Adrenal gland (tissue), 5 donors: ENCODE data around the gene ZDHHC17.

ENCODE experiments used
- POLR2A ChIP-seq, 2 donors: fragments of 450-650 bp; IDR thresholded peaks; one replicate each; pipeline ENCODE4 v1.6.1; 2017; ENCODE audit warnings: antibody characterized with exemption in 2 of 2, mild to moderate bottlenecking in 2 of 2, moderate library complexity in 1 of 2
- TF ChIP-seq, protein P1 (sequence below), 6 experiments: fragments of 450-650 bp in 4 of 6; fragments of 200-600 bp in 2 of 6; sonication (generic) in 1 of 6; IDR thresholded peaks; 1 replicate in 5 of 6; 2 replicates in 1 of 6; pipeline versions ENCODE4 v1.5.1 to v1.8.0; 2016 to 2021; ENCODE audit warnings: antibody characterized with exemption in 6 of 6, mild to moderate bottlenecking in 2 of 6, moderate library complexity in 1 of 6
- donor health status: DM: no; HTN: no; CAD: no.

DNA sequence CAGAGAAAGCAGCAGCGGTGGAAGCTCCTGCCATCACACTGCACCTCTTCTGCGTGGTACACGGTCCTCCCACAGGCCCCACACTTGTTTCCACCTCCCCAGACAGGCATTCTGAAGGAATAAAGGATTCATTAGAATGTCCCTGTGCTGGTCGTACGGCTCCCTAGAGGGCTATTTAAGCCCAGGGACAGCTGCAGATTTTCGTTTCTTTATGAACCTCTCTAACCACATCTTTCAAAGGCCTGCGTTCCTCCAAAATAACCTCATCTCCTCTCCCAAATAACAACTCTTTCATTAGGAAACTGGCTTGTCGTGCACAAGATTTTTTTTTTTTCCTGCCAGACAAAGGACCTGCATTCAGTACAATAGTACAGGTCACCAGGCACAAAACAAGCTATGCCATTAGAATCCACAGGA, 102.2 kb downstream of the ZDHHC17 start:
- TF ChIP-seq POLR2A (IDR thresholded peaks at IDR 0.05), result no peak
- TF ChIP-seq, protein P1, sequence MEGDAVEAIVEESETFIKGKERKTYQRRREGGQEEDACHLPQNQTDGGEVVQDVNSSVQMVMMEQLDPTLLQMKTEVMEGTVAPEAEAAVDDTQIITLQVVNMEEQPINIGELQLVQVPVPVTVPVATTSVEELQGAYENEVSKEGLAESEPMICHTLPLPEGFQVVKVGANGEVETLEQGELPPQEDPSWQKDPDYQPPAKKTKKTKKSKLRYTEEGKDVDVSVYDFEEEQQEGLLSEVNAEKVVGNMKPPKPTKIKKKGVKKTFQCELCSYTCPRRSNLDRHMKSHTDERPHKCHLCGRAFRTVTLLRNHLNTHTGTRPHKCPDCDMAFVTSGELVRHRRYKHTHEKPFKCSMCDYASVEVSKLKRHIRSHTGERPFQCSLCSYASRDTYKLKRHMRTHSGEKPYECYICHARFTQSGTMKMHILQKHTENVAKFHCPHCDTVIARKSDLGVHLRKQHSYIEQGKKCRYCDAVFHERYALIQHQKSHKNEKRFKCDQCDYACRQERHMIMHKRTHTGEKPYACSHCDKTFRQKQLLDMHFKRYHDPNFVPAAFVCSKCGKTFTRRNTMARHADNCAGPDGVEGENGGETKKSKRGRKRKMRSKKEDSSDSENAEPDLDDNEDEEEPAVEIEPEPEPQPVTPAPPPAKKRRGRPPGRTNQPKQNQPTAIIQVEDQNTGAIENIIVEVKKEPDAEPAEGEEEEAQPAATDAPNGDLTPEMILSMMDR (IDR thresholded peaks at IDR 0.05), result no peak
